Stimulated activated CD4-positive, alpha-beta T cell treated with anti-CD3 and anti-CD28 coated beads, Interleukin-12 subunit alpha, Interleukin-12 subunit beta, amount 100 ng/mL, for 24 hours (primary cell): Measurements from ENCODE around the gene USP46.

Experiments used
- DNase-seq, 2 experiments: peaks; one replicate each; pipeline ENCODE4 v3.0.0-alpha.2; 2020; ENCODE audit warnings: low read depth in 2 of 2

The USP46 gene

GRCh38 chr4:52618795-52619590 lies 40.1 kb downstream of the USP46 start:
- DNase-seq: no peak

- DNase-seq: no peak
These were observed 41.6 kb downstream of the USP46 start for GRCh38 chr4:52617336-52618020.

- DNase-seq: no peak
These were observed 44.9 kb downstream of the USP46 start for GRCh38 chr4:52614241-52614640.

GRCh38 chr4:52612341-52612740 lies 46.8 kb downstream of the USP46 start:
- no peak for DNase-seq

- no peak for DNase-seq
These were observed 48.0 kb downstream of the USP46 start for GRCh38 chr4:52611030-52611555.

- no peak for DNase-seq
These were observed 52.4 kb downstream of the USP46 start for GRCh38 chr4:52606726-52607125.

GRCh38 chr4:52606040-52606439 lies 53.1 kb downstream of the USP46 start:
- DNase-seq: no peak

GRCh38 chr4:52604215-52604614 lies 54.9 kb downstream of the USP46 start:
- DNase-seq: no peak

GRCh38 chr4:52600275-52600674 lies 58.8 kb downstream of the USP46 start:
- no peak for DNase-seq

GRCh38 chr4:52595001-52595400 lies 64.1 kb downstream of the USP46 start:
- DNase-seq: no peak

- no peak for DNase-seq
These were observed 66.8 kb downstream of the USP46 start for GRCh38 chr4:52592287-52592686.

- DNase-seq: no peak
These were observed 70.1 kb downstream of the USP46 start for GRCh38 chr4:52588771-52589591.

GRCh38 chr4:52588097-52588496 lies 71.0 kb downstream of the USP46 start:
- DNase-seq: no peak

- no peak for DNase-seq
These were observed 73.0 kb downstream of the USP46 start for GRCh38 chr4:52586069-52586468.

GRCh38 chr4:52585379-52585778 lies 73.7 kb downstream of the USP46 start:
- no peak for DNase-seq

- DNase-seq: no peak
These were observed 79.4 kb downstream of the USP46 start for GRCh38 chr4:52579602-52580272.

- DNase-seq: no peak
These were observed 80.2 kb downstream of the USP46 start for GRCh38 chr4:52578951-52579350.

GRCh38 chr4:52577624-52577962 lies 81.5 kb downstream of the USP46 start:
- no peak for DNase-seq

- DNase-seq: no peak
These were observed 82.0 kb downstream of the USP46 start for GRCh38 chr4:52576961-52577623.

GRCh38 chr4:52576326-52576725 lies 82.8 kb downstream of the USP46 start:
- DNase-seq: no peak

GRCh38 chr4:52575406-52575805 lies 83.7 kb downstream of the USP46 start:
- DNase-seq: no peak
